HG02973 (cell line): Measurements from ENCODE around the gene RBPJL.

Experiments used
- ATAC-seq: cut with Tn5 transposase; IDR thresholded peaks from one replicate; pipeline ENCODE4 v1.9.1; 2021; ENCODE audit warnings: moderate library complexity; ENCODE audit not compliant: unreplicated experiment

Gene RBPJL

DNA sequence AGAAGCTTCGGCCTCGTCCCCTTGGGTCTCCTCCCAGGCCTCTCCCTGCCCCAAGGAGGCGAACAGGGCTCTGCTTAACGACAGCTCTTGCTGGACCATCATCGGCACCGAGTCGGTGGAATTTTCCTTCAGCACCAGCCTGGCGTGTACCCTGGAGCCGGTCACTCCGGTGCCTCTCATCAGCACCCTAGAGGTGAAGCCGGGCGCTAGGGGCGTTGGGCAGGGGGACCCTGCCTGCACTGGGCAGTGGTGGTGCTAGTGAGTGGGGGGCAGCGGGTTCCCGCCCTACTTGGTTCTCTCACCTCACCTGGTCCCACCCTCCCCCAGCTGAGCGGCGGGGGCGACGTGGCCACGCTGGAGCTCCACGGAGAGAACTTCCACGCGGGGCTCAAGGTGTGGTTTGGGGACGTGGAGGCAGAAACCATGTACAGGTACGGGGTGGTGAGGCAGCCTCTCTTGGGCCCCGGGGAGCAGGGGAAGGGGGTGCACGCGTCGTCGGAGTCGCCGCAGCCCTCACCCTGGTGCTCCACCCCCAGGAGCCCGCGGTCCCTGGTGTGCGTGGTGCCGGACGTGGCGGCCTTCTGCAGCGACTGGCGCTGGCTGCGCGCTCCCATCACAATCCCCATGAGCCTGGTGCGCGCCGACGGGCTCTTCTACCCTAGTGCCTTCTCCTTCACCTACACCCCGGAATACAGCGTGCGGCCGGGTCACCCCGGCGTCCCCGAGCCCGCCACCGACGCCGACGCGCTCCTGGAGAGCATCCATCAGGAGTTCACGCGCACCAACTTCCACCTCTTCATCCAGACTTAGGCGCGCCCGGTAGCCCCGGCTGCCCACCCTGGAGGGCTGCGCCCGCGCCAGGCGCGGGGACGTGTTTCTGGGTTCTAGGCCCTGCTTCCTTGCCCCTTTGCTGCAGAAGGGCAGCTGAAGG lies 9.8 kb downstream of the RBPJL start:
- no peak for ATAC-seq

DNA sequence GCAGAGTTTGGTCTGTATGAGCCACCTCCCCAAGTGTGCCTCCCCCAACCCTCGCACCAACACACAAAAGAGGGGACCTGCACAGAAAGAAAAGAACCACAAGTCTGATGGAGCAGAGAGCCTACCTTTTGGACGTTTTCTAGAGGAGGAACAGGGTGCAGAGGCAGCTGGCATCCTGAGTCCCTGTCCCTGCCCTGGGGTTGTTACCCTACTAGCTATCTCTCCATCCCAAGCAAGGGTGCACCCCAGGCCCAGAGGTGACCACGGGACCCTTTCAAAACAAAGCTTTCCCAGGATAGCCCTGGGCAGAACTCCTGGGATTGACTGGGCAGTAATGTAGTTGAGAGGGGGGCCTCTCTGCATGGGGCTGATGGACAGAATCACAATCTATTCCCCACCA lies 11.2 kb downstream of the RBPJL start:
- no peak for ATAC-seq

DNA sequence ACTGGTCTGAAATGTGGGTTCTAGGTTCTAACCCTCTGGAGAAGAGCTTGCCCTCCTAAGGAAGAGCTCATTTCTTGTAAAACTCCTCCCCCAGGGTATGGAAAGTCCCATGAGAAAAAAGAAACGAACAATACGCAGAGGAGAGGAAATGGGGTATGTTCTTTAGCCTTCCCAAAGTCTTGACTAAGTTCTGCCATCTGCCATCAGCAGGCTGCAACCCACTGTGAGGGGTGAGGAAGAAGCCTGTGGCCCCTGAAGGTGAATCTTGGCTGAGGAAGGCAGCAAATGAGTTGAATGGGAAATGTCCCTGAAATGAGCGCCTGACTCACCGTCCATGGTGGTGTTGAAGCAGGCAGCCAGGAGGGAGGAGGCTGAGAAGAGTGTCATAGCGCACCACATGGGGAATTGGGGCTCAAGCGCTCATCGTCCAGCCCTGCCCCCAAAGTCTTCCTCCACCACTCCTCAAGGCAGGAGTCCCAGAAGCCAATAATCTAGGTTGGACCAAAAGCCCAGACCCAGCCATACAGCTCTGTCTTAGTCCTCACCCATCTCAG lies 11.8 kb downstream of the RBPJL start:
- no peak for ATAC-seq

DNA sequence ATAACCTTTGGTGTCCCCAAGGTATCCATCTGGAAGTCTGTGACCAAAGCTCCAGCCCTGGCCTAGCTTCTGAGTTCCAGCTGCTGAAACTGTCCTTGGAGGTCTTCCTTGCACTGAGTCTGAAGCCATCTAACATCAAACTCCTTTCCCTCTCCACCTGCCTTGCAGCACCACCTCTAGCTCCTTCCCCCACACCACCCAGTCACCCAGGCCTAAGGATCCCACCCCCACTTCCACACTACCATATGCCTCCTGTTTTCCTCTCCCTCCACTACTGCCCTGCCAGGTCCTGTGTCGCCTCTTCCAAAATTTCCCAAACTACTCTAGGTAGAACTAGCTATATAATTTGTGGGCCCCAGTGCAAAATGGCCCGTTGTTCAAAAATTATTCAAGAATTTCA lies 12.3 kb downstream of the RBPJL start:
- ATAC-seq = no peak

DNA sequence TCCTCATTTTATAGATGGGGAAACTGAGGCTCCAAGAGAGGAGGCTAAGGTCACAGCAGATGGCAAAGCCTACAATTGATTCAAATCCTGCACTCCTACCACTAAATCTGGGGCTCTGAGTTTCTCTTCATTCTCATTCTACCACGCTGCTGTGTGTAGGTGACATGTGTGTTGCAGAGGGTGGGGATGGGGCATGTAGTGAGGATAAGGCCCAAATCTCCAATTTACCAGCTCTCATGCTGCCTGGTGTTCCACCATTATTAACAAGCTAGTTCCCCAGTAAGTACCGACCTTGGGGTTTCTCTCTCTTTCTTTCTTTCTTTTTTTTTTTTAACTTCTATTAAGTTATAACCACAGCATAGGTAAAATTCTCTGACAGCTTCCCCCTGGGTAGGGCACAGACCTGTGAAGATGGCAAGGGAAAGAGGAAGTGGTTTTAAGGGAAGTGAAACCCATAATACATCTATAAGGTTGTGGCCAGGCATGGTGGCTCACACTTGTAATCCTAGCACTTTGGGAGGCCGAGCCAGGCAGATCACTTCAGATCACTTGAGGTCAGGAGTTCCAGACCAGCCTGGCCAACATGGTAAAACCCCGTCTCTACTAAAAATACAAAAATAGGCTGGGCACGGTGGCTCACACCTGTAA lies 14.4 kb downstream of the RBPJL start:
- no peak for ATAC-seq

DNA sequence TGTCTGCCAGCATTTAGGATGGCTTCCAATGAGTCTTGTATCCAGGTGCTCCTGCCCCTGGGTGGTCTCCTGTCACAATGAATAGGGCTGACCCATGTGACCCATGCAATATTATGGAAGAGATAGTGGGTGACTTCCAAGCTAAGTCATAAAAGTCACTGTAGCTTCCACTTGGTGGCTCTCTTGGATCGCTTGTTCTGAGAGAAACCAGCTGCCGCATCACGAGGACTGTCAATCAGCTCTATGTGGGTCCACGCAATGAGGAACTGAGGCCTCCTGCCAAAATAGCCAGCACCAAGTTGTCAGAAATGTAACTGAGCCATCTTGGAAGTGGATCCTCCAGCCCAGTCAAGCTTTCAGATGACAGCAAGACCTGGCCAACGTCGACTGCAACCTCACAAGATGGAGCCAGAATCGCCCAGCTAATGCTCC lies 16.3 kb downstream of the RBPJL start:
- ATAC-seq = no peak

DNA sequence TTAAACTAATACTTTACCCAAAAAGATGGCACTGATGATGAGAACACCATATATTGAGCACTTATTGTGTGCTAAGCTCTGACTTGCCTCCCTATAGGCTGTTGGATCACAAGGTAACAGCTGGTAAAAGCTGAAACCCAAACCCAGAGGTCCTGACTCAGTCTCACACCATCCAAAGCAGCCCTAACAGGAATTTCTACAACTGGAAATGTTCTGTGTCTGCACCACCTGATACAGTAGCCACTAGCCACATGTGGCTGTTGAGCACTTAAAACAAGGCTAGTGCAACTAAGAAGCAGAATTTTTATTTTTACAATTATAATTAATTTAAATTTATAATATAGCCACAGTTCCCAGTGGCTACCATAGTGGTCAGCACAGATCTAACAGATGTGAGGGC lies 17.1 kb downstream of the RBPJL start:
- no peak for ATAC-seq

DNA sequence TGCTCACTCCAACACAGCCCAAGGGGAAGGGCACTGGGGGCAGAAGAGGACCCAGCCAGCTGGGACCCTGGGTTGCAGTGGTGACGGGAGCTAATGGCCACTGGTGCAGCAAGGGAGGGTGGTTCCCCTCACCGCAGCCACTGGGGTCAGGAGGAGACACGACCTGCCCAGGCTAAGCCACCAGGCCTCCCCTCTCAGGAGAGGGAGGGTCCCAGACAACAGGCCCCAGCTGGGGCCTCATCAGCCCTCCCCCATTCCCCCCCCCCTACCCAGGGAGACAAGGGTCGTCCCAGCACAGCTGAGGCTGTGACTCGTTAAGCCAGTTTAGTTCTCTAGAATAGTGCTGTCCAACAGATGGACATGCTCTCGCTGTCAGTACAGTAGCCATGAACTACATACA lies 18.7 kb downstream of the RBPJL start:
- no peak for ATAC-seq

DNA sequence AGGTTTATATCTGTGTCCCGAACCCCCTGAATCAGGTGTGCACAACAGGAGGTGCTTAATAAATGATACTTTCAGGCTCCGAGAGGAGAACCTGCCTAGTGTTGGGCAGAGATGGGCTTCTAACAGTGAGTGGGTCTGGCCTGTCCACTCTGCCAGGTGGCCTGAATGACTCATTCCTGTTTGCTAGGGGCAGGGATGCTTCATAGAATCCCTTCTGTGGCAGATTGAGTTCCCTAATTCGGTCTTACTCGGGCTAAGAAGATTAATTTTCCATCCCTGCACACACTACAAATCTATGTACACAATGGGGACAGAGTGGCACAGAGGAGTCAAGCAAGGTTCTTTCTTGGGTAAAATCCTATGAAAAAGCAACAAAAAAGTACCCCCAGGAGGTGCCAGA lies 21.8 kb downstream of the RBPJL start:
- ATAC-seq = no peak

DNA sequence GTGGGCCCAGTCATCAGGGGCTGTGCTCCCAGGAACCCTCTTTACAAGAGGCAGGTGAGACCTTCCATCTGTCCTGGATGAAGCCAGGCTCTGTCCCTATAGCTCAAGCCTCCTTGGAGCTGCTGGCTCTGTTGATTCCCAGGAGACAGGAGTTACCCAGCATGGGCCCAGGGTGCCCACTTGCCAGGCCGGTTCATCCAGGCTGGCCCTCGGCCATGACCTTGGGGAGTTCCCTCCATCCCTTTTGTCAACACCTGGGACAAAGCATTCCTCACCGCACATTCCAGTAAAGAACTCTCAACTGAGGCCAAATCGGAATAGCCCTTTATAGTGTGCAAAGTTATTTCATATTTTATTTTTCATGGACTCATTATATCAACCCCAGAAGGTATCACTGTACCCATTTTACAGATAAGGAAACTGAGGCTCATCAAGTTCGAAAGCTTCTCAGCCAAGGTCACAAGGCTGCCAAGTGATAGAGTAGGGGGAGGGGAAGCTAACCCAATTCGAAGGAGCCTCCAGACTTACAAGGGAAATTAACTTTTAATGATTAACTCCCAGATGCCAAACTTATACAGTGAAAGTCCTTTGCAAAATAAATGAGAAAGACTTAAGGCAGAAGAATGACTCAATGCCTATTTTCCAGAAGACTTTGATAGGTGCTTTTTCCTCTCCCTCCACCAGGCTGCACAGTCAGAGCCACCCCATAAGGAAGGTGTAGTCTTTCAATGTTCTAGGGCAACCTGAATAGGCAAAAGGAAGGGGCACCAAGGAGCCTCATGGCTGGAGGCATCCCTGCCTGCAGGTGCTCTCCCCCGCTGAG lies 23.1 kb downstream of the RBPJL start:
- no peak for ATAC-seq

DNA sequence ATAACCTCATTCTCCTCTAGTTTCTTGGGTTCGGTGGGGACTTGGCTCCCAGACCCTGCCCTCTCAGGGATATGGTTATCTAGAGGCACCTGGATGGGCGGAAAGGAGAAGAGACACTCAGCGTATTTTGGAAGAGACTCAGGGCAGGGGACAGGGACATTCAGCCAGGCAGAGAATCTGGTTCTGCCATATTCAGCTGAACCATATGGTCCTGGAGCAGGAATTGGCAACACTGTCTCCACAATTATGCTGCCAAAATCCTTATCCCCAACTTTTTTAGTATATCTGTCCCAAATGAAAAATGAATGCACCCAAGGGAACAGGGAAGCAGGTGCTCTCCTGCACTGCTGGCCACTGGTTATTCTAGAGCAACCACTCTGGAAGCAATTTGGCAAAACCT lies 23.8 kb downstream of the RBPJL start:
- ATAC-seq = no peak

DNA sequence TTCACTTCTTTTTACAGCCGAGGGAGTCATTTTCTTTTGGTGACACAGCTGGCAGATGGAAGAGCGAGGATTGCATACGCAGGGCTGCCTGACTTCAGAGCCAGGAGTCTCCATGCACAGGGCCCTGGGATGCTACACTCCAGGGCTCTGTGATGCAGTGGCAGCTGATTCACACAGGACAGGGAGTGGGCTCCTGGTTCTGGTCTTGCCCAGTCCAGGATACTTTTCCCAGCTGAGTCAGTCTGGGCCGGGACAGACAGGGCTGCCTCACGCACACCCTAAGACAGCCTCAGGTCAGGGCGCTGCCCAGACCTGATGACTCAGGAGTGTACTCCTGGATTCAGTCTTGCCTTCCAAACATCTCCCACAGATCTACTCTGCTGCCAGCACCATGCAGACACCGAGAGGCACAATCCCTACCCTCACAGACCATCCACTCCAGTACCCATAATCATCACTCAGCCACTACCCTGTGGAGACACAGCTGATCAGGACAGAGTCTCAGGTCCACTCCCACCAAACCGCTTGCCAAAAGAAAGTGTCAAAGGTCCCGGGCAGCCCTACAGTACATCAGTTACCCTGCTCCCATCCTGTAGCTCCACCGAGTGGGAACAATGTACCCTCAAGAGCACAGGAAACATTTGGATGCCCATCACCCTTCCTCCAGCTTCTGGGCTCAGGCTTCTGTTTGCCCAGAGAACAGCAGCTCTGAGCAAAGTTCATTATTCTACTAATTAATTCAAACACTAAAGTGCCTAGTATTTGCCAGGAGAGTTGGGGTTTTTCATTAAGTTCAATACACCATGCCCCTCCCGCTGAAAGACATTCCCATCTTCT lies 30.1 kb downstream of the RBPJL start:
- ATAC-seq = no peak

DNA sequence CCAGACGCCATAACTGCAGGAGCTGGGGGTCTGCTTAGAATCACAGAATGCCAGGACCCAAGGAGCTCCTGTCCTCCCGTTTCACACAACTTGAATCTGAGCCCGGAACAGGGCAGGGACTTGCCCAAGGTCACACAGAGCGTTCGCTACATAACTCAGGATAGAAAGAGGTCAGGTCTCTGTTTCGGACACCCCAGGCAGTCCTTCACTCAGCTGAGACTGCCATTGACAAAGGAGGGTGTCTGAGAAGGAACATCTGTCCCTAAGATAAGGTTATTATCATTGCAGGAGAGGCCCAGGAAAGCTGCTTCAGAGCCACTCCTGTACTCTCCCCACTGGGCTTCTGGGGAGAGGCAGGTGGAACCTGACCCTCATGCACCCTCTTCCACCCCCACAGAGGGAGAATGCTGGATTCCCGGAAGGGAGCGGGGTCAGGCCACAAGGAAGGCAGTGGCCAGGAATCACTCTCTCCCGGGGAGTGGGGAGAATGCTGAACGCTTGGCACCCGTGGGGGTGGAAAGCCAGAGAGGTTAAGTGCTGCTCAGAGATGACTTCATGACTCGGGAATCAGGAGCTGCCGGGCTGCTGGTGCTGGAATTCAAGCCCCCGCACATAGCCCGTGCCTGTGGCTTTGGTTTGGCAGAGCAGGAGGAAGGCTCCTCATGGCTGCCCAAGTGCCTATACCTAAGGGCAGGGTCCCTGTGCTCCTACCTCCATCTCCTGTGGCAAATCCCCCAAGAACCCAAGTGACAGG lies 30.9 kb downstream of the RBPJL start:
- ATAC-seq = no peak

DNA sequence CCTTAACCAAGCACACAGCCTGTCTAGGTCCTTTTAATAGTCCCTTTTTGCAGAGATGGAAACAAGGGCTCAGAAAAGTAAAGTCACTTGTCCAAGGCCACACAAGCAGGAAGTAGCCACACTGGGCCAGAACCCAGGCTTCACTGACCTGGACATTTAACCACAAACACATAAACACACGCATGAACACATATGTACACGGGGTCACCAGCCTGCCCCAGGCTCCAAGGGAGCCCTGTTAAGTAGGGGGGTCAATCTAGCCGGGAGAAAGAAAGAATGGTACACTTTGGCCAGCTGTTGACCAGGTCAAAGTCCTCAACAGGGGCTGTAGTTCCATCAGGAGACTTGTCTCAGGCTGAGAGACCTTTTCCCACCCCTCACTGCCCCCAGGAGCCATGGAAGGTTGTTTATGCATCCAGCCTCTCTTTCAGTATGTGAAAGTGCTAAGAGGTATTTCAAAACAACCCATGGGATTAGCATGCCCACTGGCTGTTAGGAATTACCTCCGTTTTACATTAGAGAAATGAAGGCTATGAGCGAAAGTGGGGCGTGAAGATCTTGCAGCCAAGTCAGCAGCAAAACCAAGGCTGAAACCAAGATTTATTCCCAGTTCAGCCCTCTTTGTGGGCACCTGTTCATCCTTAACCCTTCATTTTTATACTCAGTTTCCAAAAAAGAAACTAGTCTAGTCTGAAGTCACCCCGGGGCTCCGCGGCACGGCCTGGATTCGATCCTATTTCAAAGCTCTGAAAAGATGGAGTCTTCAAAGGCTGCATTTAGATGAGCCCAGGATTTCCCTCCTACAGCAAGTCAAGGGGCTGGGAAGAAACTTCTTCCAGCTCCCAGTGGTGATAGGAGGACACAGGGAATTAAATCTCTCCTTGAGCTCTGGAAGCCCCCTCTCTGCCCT lies 31.7 kb downstream of the RBPJL start:
- no peak for ATAC-seq

DNA sequence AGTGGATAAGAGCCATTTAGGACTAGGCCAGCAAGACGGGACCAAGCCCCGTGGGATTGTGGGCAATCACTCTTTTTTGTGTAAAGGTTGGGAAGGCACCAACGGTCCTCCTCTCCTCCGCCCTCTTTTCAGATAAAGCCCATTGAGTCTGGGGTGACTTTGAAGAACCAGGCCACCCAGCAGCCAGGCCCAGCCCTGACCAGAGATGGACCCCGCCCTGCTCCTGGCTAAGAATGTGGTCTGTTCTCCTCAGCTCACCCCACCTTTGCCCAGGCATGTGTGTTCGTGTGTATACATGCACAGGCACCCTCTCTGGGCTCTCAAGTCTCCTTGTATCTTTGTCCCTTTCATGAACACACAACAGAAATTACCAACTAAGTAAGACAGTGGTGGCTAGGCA lies 32.4 kb downstream of the RBPJL start:
- ATAC-seq = no peak

DNA sequence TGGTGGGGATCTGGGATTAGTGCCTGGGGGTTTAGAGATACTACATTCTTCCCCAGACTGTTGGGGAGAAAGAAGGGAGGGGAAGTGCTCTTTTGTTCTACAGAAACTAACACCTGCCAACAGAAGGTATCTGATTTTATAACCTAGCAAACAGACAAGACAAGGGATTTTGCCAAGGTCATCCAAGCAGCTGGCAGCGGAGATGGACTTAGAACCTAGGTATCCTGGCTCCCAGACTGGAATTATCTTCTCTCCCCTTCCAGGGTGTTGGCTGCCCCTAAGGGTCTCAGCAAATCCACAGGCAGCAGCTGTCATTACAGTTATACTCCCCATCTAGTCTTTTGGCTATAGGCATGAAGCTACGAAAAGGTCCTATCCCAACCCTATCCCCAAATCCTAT lies 33.2 kb downstream of the RBPJL start:
- ATAC-seq = no peak

DNA sequence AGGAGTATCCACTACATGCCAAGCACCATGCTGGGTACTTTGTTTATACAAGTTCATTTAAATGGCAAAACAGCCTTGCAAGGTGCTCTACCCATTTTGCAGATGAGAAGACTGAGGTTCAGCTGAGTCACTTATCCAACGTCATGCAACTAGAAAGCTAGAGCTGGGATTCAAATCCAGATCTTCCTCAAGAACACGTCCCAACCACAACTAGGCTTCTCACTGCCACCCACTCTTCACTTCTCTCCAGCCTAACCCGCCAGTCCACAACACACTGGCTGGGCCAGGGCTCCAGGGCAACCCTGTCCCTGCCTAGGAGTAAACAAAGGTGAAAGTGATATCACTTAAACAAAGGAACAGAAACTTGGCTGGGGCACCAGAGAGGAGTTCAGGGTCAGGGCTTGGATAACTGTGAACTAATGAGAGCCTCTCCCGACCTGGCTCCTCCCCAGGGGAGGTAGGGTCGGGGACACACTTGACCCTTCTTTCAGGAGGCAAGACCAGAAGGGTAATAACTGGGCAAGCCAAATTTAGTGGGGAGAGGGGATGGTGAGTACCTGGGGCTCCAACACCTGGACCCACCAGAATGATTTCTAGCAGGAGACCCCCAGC lies 33.7 kb downstream of the RBPJL start:
- ATAC-seq = no peak

DNA sequence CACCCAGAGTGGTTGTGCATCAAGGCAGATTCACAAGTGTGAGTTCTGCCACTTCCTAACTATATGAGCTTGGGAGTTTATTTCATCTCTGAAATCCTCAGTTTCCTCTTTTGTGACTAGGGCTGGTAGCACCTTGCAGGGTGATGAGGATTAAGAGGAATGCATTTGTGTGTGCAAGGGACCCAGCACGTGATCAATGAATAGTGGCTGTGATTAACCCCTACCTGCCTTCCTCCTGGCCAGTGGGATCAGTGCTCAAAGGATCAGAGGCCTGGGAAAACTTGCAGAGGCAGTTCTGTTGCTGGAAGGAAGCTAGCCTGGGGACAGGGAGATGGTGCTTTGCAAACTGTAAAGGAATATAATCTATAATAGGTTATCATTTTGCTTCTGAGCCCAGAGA lies 34.3 kb downstream of the RBPJL start:
- ATAC-seq = no peak
